Upper lobe of left lung (tissue), 4 donors: ENCODE data around the gene ABCC6.

Source experiments
- EP300 ChIP-seq, 4 donors: sonication (generic); formaldehyde crosslinking; IDR thresholded peaks; one replicate each; pipeline ENCODE4 v1.5.1; 2017; ENCODE audit warnings: antibody characterized with exemption in 4 of 4, control low read depth in 2 of 4
- POLR2A ChIP-seq, 4 donors: fragments of 450-650 bp; IDR thresholded peaks; one replicate each; pipeline ENCODE4 v1.5.1; 2016 to 2017; ENCODE audit warnings: antibody characterized with exemption in 4 of 4, mild to moderate bottlenecking in 2 of 4
- POLR2AphosphoS5 ChIP-seq, 2 donors: sonication (generic); formaldehyde crosslinking; IDR thresholded peaks; one replicate each; pipeline ENCODE4 v1.5.1; 2017; ENCODE audit warnings: antibody characterized with exemption in 2 of 2
- TF ChIP-seq, protein P1 (sequence below), 6 experiments: fragments of 450-650 bp in 4 of 6; fragments of 200-600 bp in 2 of 6; sonication (generic) in 2 of 6; IDR thresholded peaks; one replicate each; pipeline ENCODE4 v1.5.1; 2016 to 2019; ENCODE audit warnings: antibody characterized with exemption in 6 of 6

DNA sequence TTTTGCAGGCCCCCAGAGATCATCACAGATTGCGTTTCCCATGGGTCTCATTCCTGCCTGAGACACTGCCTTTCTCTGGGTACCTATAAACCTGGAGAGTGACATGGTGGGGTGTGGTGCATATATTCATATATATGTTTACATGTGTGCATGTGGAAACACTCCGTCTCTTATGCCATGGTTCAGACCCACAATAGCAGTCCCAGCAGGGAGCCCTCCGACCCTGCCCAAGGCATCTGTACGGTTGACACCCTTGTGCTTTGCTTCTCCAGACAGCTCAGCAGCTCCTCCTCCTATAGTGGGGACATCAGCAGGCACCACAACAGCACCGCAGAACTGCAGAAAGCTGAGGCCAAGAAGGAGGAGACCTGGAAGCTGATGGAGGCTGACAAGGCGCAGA, 116.8 kb downstream of the ABCC6 start:
- TF ChIP-seq, protein P1, sequence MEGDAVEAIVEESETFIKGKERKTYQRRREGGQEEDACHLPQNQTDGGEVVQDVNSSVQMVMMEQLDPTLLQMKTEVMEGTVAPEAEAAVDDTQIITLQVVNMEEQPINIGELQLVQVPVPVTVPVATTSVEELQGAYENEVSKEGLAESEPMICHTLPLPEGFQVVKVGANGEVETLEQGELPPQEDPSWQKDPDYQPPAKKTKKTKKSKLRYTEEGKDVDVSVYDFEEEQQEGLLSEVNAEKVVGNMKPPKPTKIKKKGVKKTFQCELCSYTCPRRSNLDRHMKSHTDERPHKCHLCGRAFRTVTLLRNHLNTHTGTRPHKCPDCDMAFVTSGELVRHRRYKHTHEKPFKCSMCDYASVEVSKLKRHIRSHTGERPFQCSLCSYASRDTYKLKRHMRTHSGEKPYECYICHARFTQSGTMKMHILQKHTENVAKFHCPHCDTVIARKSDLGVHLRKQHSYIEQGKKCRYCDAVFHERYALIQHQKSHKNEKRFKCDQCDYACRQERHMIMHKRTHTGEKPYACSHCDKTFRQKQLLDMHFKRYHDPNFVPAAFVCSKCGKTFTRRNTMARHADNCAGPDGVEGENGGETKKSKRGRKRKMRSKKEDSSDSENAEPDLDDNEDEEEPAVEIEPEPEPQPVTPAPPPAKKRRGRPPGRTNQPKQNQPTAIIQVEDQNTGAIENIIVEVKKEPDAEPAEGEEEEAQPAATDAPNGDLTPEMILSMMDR (IDR thresholded peaks at IDR 0.05), result no peak
- TF ChIP-seq POLR2AphosphoS5 (IDR thresholded peaks at IDR 0.05) (no peak), POLR2A (IDR thresholded peaks at IDR 0.05) (no peak), EP300 (IDR thresholded peaks at IDR 0.05) (no peak)
